ENCODE data around the gene TNFAIP3. TPM values are rescaled to one million over a fixed set of nuclear protein-coding genes. Genes with fewer than 3 reads are reported as not detected.

The TNFAIP3 gene
- total RNA-seq, 1 experiment from 2014 or later = 1.7 TPM

GRCh38 chr6:137917551-137918325, 50.7 kb downstream of the TNFAIP3 start:
- no peaks in the 10 kb centered on the region; the same call in 1 of the 2 replicates for H3K36me3 ChIP-seq (replicated peaks; ENCODE audit: control insufficient read depth, insufficient read depth, low read length)
- no peak overlapping the region for H3K4me3 ChIP-seq (ENCODE audit: insufficient read depth, low read depth, low read length)
- no peak for DNase-seq
- no peaks in the 10 kb centered on the region for H3K27me3 ChIP-seq (ENCODE audit: control insufficient read depth, insufficient read depth, low read length)

- Histone ChIP-seq H3K36me3 (replicated peaks; ENCODE audit: control insufficient read depth, insufficient read depth, low read length) (no peaks in the 10 kb centered on the region; the same call in 1 of the 2 replicates), H3K4me3 (ENCODE audit: insufficient read depth, low read depth, low read length) (no peak overlapping the region), H3K27me3 (ENCODE audit: control insufficient read depth, insufficient read depth, low read length) (no peaks in the 10 kb centered on the region)
- no peak for DNase-seq
Measured at GRCh38 chr6:137919502-137919823, 52.4 kb downstream of the TNFAIP3 start.

GRCh38 chr6:137919837-137920730, 53.0 kb downstream of the TNFAIP3 start:
- Histone ChIP-seq H3K4me3 (ENCODE audit: insufficient read depth, low read depth, low read length) (no peak overlapping the region), H3K27me3 (ENCODE audit: control insufficient read depth, insufficient read depth, low read length) (no peaks in the 10 kb centered on the region), H3K36me3 (replicated peaks; ENCODE audit: control insufficient read depth, insufficient read depth, low read length) (no peaks in the 10 kb centered on the region; the same call in 1 of the 2 replicates)
- DNase-seq = no peak

GRCh38 chr6:137921823-137922222, 54.8 kb downstream of the TNFAIP3 start:
- no peak for DNase-seq
- no peak overlapping the region for H3K4me3 ChIP-seq (ENCODE audit: insufficient read depth, low read depth, low read length)
- H3K36me3 ChIP-seq (replicated peaks; ENCODE audit: control insufficient read depth, insufficient read depth, low read length) = no peaks in the 10 kb centered on the region; the same call in 1 of the 2 replicates
- H3K27me3 ChIP-seq (ENCODE audit: control insufficient read depth, insufficient read depth, low read length) = no peaks in the 10 kb centered on the region

- Histone ChIP-seq H3K36me3 (replicated peaks; ENCODE audit: control insufficient read depth, insufficient read depth, low read length) (no peaks in the 10 kb centered on the region; the same call in 1 of the 2 replicates), H3K27me3 (ENCODE audit: control insufficient read depth, insufficient read depth, low read length) (no peaks in the 10 kb centered on the region), H3K4me3 (ENCODE audit: insufficient read depth, low read depth, low read length) (no peak overlapping the region)
- DNase-seq = no peak
Measured at GRCh38 chr6:137923866-137924653, 57.0 kb downstream of the TNFAIP3 start.

GRCh38 chr6:137925141-137925698, 58.2 kb downstream of the TNFAIP3 start:
- H3K27me3 ChIP-seq (ENCODE audit: control insufficient read depth, insufficient read depth, low read length) = no peaks in the 10 kb centered on the region
- DNase-seq = no peak
- no peaks in the 10 kb centered on the region for H3K36me3 ChIP-seq (replicated peaks; ENCODE audit: control insufficient read depth, insufficient read depth, low read length)
- no peak overlapping the region for H3K4me3 ChIP-seq (ENCODE audit: insufficient read depth, low read depth, low read length)

- Histone ChIP-seq H3K36me3 (replicated peaks; ENCODE audit: control insufficient read depth, insufficient read depth, low read length) (no peaks in the 10 kb centered on the region), H3K27me3 (ENCODE audit: control insufficient read depth, insufficient read depth, low read length) (no peaks in the 10 kb centered on the region), H3K4me3 (ENCODE audit: insufficient read depth, low read depth, low read length) (no peak overlapping the region)
- peak; percentile 22 for DNase-seq
Measured at GRCh38 chr6:137926207-137926731, 59.2 kb downstream of the TNFAIP3 start.

- Histone ChIP-seq H3K36me3 (replicated peaks; ENCODE audit: control insufficient read depth, insufficient read depth, low read length) (no peaks in the 10 kb centered on the region), H3K4me3 (ENCODE audit: insufficient read depth, low read depth, low read length) (no peak overlapping the region), H3K27me3 (ENCODE audit: control insufficient read depth, insufficient read depth, low read length) (no peaks in the 10 kb centered on the region)
- no peak for DNase-seq
Measured at GRCh38 chr6:137926985-137927384, 59.9 kb downstream of the TNFAIP3 start.

- no peak overlapping the region for H3K4me3 ChIP-seq (ENCODE audit: insufficient read depth, low read depth, low read length)
- H3K27me3 ChIP-seq (ENCODE audit: control insufficient read depth, insufficient read depth, low read length) = no peaks in the 10 kb centered on the region
- H3K36me3 ChIP-seq (replicated peaks; ENCODE audit: control insufficient read depth, insufficient read depth, low read length) = no peaks in the 10 kb centered on the region
- DNase-seq = no peak
Measured at GRCh38 chr6:137927777-137928218, 60.7 kb downstream of the TNFAIP3 start.

- Histone ChIP-seq H3K27me3 (ENCODE audit: control insufficient read depth, insufficient read depth, low read length) (no peaks in the 10 kb centered on the region), H3K4me3 (ENCODE audit: insufficient read depth, low read depth, low read length) (no peak overlapping the region), H3K36me3 (replicated peaks; ENCODE audit: control insufficient read depth, insufficient read depth, low read length) (no peaks in the 10 kb centered on the region)
- no peak for DNase-seq
Measured at GRCh38 chr6:137928286-137928685, 61.2 kb downstream of the TNFAIP3 start.

GRCh38 chr6:137931849-137932465, 64.9 kb downstream of the TNFAIP3 start:
- Histone ChIP-seq H3K4me3 (ENCODE audit: insufficient read depth, low read depth, low read length) (no peak overlapping the region), H3K27me3 (ENCODE audit: control insufficient read depth, insufficient read depth, low read length) (no peaks in the 10 kb centered on the region), H3K36me3 (replicated peaks; ENCODE audit: control insufficient read depth, insufficient read depth, low read length) (no peaks in the 10 kb centered on the region)
- DNase-seq = no peak

All from H7 (cell line).